Ramos (cell line): Measurements from ENCODE around the gene CTSW.

Source experiments
- in situ Hi-C: fragments of 300-500 bp; cut with MboI; formaldehyde crosslinking; loops from one replicate; pipeline ENCODE4 v1.14.3; 2022; ENCODE audit warnings: low sequenced_read_pairs; ENCODE audit not compliant: unreplicated experiment

Gene CTSW

DNA sequence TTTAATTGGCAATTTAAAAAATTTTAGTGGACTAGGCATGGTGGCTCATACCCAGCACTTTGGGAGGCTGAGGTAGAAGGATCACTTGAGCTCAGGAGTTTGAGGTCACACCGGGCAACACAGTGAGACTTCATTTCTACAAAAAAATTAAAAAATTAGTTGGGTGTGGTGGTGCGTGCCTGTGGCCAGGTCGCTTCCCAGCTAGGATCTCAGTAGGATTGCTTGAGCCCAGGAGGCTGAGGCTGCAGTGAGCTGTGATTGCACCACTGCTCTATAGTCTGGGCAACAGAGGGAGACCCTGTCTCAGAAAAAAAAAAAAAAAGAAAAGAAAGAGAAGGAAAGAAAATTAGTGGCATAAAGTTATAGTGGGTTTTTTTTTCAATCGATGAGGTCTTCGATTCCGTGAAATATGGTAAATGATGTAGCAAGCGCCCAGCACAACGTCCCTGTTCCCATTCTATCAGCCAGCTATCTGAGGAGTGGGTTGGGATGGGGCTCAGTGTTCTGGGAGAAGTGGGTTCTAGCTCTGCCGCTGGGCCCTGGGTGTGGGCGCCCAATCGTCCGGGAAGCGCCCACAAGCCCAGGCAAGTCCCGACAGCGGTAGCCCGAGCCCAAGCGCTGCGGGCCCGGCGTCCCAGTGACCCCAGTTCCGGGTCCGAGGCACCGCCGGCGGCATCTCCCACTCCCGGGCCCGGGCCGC is 19.2 kb downstream of the CTSW start:
- in situ Hi-C loops = no loop called here

DNA sequence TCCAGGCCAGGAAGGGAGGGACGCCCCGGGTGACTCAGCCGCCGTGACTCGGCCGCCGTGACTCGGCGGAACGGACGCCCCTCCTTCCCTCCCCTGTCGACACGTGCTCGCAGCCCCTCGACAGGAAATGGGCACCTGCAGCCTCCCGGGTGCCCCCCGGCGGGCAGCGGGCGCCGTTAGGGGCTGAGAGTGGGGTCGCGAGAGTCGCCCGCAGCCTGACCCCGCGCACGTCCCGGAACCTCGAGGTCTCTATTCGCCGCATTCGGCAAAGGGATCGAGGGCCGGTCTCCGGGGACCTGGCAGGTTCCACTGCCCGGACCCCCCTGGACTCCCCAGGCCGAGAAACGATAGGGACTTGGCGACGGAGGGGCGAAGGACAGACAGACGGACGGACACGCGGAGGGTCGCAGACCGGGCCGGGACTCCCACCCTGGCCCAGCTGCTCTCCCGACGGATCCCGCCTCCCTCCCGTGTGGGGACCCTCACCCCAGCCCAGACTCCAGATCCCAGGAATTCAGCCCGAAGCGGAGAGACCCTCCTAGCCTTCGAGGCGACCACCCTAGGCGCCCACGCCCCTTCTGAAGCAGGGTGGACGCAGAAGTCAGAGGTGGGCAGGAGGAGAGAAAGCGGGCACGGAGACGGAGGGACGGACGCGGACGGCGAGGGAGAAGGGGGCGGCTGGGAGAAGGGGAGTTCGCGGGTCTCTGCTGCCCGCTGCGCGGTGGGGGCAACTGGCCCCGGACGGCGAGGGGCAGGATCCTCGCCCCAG is 19.9 kb downstream of the CTSW start:
- in situ Hi-C loops = no loop called here

DNA sequence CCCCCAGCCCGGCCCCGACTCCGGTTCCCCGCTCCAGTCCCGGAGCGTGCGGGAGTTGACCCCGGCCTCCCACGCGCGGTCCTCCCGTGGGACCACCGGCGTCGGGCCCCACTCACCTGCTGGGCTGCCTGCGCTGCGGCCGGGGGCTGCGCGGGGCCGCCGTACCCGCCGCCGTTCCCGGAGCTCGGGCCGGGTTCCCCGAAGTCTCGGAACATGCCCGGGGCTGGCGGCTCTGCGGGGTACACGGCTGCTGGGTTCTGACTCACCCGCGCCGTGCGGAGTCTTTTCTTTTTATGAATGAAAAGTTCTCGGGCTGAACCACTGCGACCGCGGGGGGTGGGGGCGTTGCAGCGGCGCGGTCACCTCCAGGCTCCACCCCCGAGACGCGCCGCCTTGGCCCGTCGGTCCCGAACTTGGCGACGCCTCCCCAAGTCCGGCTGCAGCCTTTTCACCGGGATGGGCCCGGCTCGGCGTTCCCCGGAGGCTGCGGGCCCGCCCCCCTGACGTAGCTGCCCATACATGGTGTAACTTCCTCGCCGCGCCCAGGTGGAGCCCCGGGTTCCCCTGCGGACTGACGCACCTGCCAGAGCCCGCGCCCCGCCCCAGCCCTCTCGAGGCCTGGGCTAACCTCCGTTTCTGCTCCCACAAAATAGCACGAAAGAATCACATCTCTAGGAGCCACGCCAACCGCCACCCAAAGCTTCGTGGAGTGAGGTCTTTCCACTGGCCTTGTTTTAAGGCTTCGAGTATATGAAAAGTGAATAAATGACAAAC is 20.7 kb downstream of the CTSW start, which contains the start of gene FOSL1:
FOSL1 (minus strand) TSS at position 264 of the 774 bp plus-strand sequence; CDS start at position 215, 49 bp downstream.
- in situ Hi-C loops = no loop called here

DNA sequence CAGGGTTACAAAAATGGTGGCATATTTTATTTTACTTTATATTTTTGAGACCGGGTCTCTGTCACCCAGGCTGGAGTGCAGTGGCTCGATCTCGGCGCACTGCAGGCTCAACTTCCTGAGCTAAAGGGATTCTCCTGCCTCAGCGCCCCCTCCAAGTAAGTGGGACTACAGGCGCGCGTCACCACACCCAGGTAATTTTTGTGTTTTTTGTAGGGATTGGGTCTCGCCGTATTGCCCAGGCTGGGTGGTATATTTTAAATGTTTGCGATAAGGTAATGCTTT is 21.2 kb downstream of the CTSW start:
- in situ Hi-C loops = no loop called here

DNA sequence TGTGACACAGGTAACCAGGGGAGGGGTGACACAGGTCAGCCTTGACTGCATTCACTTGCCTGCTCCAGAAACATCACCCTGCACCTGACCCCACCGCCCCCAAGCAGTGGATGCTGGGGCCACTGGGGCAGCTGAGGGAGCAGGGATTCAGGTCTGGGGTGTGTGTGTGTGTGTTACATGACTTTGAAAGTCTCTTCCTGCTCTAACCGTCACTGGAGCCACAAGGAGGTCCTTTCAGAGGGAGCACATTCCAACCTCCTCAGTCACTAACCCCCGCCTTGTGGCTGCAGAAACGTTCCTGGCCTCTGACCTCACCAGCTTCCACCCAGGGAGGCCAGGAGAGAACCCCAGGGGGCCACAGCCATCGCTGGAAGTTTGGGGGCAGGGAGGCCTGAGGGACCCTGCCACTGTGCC is 23.4 kb downstream of the CTSW start:
- in situ Hi-C loops = no loop called here

DNA sequence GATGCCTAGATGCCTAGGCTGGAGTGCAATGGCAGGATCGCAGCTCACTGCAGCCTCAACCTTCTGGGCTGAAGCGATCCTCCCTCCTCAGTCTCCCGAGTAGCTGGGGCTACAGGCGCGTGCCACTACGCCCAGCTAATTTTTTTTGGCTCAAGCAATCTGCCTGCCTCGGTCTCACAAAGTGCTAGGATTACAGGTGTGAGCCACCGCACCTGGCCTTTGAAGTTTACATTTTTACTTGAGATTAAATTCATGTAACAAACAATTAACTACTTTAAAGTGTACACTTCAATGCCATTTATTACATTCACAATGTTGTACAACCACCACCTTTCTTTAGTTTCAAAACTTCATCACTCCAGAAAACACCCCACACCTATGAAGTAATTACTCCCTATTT is 24.1 kb downstream of the CTSW start:
- in situ Hi-C loops = no loop called here

DNA sequence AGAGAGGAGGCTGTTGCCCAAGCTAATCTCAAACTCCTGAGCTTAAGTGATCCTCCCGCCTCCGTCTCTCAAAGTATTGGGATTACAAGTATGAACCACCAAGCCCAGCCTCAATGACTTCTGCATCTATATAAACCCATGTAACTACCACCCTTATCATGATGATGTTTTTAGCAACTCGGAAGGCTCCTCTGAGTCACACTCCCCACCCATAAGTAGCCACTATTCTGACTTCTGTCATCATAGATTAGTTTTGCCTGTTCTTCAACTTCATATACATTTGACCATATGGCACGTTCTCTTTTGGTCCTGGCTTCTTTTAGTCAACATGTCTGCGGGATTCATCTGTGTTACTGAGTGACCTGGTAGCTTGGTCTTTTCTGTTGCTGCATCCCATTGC is 27.0 kb downstream of the CTSW start:
- in situ Hi-C loops = no loop called here

DNA sequence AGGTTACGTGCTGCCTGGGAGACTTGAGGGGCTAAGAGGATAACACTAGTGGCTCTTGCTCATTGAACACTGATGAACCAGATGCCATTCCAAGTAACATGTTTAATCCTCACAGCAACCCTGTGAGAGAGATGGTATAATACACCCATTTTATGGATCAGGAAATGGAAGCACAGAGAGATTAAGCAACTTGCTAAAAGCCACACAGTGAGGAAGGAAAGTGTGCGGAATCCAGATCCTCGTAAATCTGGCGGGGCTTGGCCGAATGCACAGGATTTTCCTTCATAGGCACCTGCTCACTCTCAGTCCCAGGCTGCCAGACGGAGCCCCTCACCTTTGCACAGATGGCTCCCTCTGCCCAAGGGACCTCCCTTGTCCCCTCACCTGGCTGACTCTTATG is 28.2 kb downstream of the CTSW start:
- in situ Hi-C loops = no loop called here

DNA sequence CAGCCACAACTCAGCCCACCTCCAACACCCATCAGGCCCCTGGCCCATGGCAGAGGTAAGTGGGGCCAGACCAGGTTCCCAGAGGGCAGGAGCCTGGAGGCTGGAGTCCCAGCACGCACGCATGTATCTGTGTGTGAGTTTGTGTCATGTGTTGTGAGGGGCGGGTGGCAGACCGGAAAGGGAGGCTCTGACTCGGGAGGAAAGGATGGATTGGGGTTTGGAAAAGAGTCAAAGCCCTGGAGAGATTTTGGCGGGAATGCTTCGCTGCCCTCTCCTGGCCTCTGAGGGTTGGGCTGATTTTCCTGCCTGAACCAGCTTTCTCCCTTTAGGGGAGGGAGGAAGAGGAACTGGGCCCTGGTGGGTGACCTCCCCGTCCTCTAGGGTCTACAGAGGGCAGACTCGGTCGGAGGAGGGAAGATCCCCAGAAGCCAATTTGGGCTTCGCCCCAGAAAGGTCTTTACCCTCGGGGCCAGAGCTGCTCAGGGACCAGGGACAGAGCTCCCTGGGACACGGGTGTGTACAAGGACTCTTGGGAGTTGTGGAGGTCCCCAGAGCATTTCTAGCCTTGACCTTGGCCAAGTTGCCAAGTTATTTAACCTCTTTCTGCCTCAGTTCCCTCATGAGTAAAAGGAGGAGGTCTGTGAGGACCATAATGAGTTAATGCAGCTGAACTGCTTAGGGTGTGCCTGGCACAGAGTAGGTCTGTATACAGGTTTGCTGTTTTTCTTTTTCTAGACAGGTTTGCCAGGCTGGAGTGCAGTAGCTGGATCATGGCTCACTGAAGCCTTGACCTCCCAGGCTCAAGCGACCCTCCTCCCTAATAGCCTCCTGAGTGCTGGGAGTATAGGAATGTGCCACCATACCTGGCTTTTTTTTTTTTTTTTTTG is 32.3 kb downstream of the CTSW start:
- in situ Hi-C loops = no loop called here

DNA sequence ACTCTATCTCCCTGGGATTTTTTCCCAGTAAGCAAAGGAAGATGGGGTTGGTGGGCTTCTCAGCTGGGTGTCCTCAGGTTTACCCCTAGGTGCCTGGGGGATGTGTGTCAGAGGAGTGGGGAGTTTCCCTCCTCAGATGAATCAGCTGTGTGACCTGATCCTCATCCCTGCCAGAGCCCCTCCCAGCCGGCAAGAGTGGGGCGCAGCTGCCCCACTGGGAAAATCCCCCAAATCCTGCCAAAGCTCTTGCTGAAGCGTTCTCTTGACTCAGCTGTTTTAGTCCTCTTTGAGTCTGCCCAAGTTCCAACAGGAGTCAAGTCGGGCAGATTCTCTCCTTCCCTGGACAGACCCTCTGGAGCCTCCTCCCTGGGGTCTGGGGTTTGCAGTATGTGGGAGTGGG is 33.2 kb downstream of the CTSW start:
- in situ Hi-C loops = no loop called here

DNA sequence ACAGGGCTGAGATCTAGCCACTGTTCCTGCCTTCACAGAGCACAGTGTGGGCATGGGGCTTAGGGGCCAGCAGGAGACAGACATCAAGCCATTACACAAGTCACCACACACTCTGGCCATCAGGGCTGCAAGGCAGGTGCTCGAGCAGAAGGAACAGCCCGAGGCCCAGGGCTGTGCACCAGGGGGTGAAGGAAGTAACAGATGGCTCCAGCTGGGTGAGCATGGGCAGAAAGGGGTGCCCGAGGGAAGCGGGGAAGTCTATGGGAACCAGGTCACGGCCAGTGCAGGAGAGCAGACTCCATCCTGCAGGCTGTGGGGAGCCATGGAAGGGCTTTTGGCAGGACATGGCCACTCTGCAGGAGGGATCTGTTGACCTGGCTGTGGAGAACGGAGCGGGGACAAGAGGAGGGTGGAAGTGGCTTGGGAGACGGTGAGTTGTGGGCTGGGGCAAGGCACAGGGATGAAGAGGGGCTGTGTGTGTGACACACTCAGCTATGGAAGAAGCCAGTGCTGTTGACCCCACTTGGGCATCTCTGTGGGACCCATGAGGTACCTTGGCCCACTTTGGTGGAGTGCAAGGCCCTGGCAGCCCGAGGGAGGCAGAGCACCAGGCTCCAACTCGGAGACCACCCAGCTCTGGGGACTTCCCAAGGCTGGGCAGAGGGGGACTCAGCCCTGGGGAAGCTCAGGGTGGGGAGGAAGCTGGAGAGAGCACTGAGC is 35.6 kb downstream of the CTSW start:
- in situ Hi-C loops = no loop called here

DNA sequence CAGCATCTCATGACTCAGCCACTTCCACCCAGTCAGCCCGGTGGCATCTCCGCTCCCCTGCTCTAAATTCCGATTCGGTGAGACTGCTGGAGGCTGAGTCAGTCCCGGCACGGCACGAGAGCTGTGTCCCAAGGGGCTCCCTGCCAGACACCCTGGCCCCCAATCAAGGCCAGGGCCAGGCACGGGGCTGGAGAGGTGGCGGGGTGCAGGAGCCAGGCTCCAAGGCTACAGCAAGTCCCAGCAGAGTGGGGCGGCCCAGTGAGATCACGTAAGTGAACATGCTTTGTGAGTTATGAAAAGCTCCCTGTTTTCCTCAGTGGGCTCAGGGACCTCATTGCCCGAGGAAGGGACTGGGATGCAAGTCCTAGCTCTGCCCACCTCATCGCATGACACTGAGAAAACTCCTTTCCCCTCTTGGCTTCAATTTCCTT is 36.2 kb downstream of the CTSW start:
- in situ Hi-C loops = no loop called here

DNA sequence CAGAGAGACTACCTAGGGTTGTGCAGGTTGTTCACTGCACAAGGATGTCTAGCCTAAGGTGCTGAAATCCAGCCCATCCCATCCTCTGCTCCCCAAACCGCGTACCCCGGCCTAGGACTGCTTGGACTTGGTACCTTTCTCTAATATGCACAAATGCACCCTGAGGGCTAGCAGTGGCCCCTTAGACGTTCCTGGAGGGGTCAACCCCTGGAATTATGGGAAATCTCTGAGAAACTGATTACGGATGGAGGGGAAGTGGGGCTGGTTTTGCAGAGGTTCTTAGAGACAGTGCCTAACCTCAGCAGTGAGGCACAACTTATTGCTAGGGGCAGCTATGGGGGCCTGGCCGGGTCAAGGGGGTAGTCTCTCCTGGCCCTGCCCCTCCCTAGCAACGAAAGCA is 36.8 kb downstream of the CTSW start:
- in situ Hi-C loops = no loop called here

DNA sequence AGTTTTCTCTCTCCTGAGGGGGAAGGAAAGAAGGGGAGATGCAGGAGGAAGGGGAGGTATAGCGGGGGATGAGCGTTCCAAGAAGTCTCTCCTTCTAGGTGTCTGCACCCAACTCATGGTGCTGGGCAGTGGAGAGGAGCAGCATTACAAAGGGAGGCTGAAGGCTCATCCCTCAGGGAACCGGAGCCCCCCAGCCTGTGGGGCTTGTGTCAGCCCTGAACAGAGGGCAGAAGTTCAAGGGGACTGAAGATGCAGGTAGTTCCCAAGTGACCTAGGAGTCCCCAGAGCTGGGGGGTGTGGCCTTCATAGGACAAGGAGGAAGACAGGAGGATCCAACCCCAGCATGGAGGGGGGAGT is 37.4 kb downstream of the CTSW start:
- in situ Hi-C loops = no loop called here

DNA sequence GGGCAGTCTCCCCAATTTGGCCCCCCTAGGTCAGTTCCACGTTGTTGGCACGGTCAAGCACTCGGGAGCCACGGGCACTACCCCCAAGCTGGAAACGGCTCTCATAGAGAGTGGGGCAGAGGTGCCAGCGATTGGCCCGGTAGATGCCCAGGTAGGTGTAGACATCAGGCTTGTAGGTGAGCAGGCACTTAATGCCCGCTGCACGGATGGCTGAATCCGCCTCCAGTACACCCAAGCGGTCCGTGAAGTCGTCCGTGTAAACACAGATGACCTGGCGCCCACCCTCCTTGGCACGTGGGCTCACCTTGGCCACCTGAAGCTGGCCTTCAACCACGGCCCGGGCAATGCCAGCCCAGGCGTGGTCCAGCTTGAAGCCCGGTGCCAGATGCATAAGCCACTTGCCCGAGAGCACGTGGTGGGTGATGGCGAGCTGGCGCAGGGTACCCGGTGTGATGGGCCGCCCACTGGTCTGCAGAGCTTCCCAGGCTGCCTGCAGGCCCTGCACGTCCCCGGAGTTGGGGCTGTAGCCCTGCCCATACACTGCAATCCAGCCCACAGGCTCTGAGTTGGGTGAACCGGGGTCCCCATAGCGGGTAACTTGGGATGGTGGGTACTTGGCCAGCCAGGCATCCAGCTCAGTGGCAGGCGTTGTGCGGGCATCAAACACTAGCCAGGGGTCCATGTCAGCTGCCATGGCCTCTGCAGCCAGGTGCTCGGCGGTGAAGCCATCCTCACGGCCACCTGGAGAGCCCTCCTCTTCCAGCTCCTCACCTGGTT is 38.0 kb downstream of the CTSW start:
- in situ Hi-C loops = no loop called here

DNA sequence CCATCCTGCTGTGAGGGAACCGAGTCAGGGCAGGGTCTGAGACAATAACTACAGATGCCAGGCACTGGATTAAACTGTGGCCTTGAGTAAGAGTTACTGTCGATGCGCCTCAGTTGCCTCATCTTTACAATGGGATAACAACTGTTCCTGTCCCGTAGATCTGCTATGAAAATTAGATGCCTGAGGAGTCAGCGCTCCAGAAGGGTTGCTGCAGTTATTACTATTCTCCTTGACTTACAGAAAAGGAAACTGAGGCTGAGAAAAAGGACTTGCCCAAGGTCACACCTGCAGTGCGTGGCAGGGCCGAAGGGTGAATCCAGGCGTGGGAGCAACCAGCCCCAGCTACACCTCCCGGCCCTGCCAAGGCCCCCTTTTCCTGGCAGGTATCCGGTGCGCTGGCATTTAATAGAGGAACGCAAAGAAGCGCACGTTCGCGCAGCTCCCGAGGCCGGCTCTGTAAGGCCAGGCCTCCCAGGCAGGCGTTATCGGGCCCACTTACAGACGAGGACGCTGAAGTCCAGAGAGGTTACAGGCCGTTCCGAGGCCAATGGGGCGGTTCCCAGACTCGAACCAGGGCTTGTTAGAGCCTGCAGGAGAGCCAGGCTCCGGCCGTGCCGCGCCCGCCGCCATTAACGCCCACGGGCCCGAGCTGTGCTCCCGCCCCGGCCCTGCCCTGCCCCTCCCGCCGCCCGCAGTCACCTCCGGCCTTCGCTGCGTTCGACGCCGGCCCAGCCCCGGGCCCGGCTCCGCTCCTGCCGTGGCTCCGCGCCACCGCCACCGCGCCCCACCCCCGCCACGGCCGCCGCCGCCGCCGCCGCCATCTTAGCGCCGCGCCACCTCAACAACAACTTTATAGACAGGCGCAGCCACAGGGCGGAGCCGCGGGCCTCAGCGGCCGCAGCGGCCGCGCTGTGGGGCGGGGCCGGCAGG is 38.8 kb downstream of the CTSW start, which contains the start of gene C11orf68:
C11orf68 (minus strand) TSS at position 852 of the 930 bp plus-strand sequence; CDS start at position 821, 31 bp downstream.
- in situ Hi-C loops = no loop called here

DNA sequence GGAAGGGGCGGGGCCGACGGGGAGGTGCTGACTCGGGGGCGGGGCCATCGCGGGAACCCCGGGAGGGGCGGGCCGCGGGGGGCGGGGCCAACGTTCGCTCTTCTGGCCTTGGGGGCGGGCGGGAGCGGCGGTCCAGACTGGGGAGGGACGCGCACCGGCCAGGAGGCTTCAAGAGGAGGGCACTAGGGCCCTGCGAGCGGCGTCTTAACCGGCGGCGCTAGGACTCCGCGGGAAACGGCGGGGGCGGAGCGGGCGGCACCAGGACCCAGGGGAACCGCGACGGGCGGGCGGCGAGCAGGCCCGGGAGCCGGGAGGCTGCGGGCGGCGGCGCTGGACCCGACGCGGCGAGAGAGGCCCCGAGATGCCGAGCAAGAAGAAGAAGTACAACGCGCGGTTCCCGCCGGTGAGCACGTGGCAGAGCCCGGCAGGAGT is 39.5 kb downstream of the CTSW start, which contains the start of gene DRAP1:
DRAP1 (plus strand) TSS at position 286 of the 432 bp plus-strand sequence; CDS start at position 362, 76 bp downstream.
- in situ Hi-C loops = no loop called here
